OCI-LY1 (cell line): Measurements from ENCODE around the gene LINC01488.

Source experiments
- EZH2 ChIP-seq: fragments of 200-600 bp; sonication (generic), shearing (Covaris generic); IDR thresholded peaks from 2 replicates; pipeline ENCODE4 v1.8.0; 2017; ENCODE audit warnings: borderline replicate concordance, mixed run types, mild to moderate bottlenecking, antibody characterized with exemption, low read length, moderate library complexity, mixed read lengths
- TF ChIP-seq, protein P1 (sequence below): fragments of 200-600 bp; sonication (generic), shearing (Covaris generic); IDR thresholded peaks from 2 replicates; pipeline ENCODE4 v1.5.1; 2017; ENCODE audit warnings: mild to moderate bottlenecking, antibody characterized with exemption, low read length, moderate library complexity, mixed read lengths

DNA sequence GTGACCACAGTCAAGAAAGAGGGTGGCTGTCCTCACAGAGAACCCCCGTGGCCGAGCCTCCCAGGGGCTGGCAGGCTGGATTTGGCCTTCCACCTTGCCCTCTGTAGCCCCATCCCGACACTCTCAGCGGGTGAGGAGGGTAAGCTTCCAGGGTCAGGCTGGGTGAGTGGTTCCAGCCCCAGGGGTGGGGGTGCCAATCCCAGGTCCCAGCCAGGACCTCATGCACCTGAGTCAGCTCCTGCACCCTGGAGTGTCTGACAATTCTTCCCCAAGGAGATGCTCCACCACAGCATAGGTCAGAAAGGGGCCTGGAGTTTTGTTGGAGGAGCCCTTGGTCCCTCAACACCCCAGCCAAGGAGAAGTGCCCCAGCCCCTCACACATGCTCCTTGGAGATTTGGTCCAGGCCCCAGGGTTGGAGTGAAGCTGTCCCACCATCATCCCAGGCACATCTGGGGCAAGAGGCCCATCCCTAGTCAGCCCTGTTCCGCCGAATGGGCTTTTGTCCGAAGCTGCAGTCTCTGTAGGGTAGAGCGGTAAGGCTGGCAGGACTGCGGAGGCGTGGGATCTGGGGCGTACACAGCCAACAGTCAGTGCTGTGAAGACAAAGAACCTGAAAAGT, 8.4 kb downstream of the LINC01488 start:
- TF ChIP-seq, protein P1, sequence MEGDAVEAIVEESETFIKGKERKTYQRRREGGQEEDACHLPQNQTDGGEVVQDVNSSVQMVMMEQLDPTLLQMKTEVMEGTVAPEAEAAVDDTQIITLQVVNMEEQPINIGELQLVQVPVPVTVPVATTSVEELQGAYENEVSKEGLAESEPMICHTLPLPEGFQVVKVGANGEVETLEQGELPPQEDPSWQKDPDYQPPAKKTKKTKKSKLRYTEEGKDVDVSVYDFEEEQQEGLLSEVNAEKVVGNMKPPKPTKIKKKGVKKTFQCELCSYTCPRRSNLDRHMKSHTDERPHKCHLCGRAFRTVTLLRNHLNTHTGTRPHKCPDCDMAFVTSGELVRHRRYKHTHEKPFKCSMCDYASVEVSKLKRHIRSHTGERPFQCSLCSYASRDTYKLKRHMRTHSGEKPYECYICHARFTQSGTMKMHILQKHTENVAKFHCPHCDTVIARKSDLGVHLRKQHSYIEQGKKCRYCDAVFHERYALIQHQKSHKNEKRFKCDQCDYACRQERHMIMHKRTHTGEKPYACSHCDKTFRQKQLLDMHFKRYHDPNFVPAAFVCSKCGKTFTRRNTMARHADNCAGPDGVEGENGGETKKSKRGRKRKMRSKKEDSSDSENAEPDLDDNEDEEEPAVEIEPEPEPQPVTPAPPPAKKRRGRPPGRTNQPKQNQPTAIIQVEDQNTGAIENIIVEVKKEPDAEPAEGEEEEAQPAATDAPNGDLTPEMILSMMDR = no peak
- TF ChIP-seq EZH2 = no peak
